Bronchial epithelial cell (primary cell): ENCODE data around the gene ZNF521. TPM values are rescaled to one million over a fixed set of nuclear protein-coding genes. Genes with fewer than 3 reads are reported as not detected.

Experiments used
- DNase-seq: peaks from one replicate; pipeline ENCODE4 v3.0.0-alpha.2; 2010; ENCODE audit warnings: low read depth
- FAIRE-seq: peaks from 2 replicates; lab custom pipeline; 2011; peaks lifted over from hg19 to GRCh38; lab: Jason Lieb, UNC
- H3K27me3 ChIP-seq: 2 replicates; pipeline ENCODE4 v1.5.1; 2011; ENCODE audit warnings: low read length; ENCODE audit not compliant: control insufficient read depth, insufficient read depth
- H3K36me3 ChIP-seq: 2 replicates; pipeline ENCODE4 v1.5.1; 2011; ENCODE audit warnings: low read length; ENCODE audit not compliant: control insufficient read depth, insufficient read depth
- H3K4me3 ChIP-seq: 2 replicates; pipeline ENCODE4 v1.5.1; 2011; ENCODE audit warnings: mild to moderate bottlenecking, low read depth, low read length, control low read depth
- total RNA-seq: library from RNA; depleted of rRNA; stranded (reverse); fragments of >200 nt; gene quantifications from 2 replicates; pipeline ENCODE4 v1.2.1, GENCODE V29; 2014
- TF ChIP-seq, protein P1 (sequence below): IDR thresholded peaks from 2 replicates; pipeline ENCODE4 v1.5.1; 2011; ENCODE audit warnings: mild to moderate bottlenecking, moderate library complexity, low read length, control low read depth, inconsistent platforms; ENCODE audit not compliant: insufficient read depth, severe bottlenecking

ZNF521 gene
- total RNA-seq, 1 donor from 2014 or later, result 0.53 TPM

DNA sequence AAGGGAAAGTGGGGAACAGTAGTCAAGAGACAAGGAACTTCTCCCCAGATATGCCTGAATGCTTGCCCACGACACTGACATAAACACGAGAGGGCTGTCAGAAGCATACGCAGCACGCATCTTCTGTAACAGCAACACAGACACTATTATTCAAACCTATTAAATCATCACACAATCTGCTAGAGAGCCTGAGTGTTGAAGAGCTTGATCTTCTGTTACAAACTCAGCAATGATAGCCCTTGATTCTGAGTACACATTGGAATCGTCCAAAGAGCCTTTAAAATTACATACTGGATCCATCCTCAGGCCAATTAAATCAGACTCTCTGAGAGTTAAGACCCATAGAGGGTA, 111.6 kb downstream of the ZNF521 start:
- H3K27me3 ChIP-seq, result no peaks in the 10 kb centered on the region
- no peak overlapping the region for H3K4me3 ChIP-seq
- TF ChIP-seq, protein P1, sequence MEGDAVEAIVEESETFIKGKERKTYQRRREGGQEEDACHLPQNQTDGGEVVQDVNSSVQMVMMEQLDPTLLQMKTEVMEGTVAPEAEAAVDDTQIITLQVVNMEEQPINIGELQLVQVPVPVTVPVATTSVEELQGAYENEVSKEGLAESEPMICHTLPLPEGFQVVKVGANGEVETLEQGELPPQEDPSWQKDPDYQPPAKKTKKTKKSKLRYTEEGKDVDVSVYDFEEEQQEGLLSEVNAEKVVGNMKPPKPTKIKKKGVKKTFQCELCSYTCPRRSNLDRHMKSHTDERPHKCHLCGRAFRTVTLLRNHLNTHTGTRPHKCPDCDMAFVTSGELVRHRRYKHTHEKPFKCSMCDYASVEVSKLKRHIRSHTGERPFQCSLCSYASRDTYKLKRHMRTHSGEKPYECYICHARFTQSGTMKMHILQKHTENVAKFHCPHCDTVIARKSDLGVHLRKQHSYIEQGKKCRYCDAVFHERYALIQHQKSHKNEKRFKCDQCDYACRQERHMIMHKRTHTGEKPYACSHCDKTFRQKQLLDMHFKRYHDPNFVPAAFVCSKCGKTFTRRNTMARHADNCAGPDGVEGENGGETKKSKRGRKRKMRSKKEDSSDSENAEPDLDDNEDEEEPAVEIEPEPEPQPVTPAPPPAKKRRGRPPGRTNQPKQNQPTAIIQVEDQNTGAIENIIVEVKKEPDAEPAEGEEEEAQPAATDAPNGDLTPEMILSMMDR, result no peak
- H3K36me3 ChIP-seq, result no peaks in the 10 kb centered on the region
- no peak for DNase-seq
- no peak for FAIRE-seq

DNA sequence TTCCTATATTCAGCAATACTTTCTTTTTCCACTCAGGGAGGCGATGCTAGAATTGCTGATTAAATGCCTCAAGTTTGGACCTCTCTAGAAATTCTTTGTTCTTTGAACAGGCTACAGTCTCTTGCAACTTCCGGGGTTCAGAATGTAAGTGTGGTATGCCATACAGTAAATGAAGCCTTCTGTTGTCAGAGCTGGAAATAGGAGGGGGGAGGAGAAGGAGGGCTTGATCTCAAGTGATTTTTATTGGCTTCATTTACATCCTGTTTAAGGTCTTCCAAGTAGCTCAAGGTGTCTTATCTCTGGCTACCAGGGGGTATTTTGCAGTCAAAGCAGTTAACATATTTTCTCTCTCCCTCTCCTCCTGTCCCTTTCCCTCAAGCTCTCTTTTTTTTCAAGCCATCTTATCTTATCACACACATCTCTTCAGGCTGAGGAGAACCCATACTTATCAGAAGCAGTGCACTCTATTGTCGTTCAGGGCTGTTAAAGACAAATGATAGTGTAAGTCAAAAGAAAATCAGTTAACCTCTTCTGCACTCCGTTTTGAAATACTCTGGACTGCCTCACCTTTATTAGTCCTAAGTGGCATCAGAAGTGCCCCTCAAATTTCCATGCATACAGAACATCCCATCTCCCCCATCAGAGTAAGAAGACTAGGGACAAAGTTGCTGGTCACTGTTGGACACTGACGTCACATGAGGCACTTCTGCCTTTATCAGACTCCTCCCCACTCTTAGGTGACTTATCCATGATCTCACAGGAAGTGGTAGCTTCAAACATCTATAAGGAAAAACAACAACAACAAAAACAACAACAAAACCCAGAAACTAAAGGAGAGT, 112.2 kb downstream of the ZNF521 start:
- no peaks in the 10 kb centered on the region for H3K36me3 ChIP-seq
- no peak for FAIRE-seq
- no peaks in the 10 kb centered on the region for H3K27me3 ChIP-seq
- DNase-seq, result no peak
- no peak overlapping the region for H3K4me3 ChIP-seq
- TF ChIP-seq, protein P1, result no peak

DNA sequence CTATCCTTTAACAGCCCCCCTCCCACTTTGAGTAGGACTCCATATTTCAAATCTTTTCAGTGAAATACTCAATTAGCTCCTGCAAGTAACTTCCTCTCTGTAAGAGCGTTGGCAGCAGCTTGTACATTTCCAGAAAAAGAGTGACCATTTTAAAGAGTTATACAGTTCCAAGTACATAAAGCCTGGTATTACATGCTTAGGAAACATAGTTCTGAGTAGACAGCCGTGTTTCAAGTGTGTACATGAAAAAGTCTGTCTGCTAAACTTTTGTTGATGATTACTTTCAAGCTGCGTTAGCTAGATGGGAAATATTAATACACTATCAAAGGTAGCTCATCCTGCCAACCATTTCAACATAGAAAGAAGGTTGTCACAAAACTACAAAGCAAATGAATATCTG, 112.8 kb downstream of the ZNF521 start:
- no peaks in the 10 kb centered on the region for H3K27me3 ChIP-seq
- no peak for DNase-seq
- TF ChIP-seq, protein P1, result no peak
- no peaks in the 10 kb centered on the region for H3K36me3 ChIP-seq
- no peak overlapping the region for H3K4me3 ChIP-seq
- FAIRE-seq, result no peak

DNA sequence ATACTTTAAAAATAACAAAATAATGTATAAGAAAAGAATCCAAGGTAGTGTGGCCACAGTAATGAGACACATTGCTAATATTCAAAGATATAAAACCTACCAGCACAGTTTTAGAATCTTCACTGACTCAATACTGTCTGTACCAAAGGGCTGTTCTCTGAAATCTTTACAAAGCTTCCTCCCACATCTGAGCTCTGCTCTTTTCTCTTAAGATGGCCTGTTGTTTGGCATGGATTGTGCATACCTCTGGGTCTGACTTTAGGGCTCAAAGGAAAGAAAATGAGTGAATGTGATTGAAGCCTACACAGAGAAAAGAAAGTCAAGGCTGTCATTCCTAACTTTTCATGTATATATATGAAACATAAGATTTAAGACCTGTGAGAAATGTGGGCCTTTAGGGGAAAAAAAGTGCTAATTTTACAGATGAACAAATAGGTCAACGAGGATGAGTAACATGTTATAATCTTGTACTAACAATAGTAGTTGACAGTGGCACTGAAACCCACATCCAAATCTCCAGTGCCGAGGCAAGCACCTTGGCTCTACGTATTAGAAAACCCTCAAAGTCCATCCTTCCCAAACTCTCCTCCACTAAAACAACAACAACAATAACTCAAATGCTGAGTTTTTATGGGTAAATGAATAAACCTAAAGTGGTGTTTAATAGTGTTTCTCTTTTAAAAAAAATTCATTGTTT, 114.2 kb downstream of the ZNF521 start:
- DNase-seq (no peak), FAIRE-seq (no peak)
- TF ChIP-seq, protein P1, result no peak
- Histone ChIP-seq H3K4me3 (no peak overlapping the region), H3K36me3 (no peaks in the 10 kb centered on the region), H3K27me3 (no peaks in the 10 kb centered on the region)

DNA sequence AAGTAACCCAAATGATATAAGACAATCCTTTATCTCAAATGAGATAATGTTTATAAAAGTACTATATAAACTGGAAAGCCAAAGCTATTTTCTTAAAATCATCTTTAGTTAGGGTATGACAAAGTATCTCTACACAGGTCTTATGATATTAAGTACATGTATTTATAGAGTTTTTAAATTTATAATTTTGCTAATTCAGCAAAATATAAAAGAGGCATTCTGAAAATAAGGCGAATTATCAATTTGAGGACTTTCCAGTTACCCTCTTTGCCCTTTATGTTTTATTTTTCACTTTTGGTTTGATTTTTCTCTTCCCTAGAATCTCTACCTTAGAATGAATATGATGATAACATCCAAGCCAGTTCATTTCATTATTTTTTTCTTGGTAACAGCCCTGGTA, 115.2 kb downstream of the ZNF521 start:
- FAIRE-seq, result no peak
- Histone ChIP-seq H3K4me3 (no peak overlapping the region), H3K27me3 (no peaks in the 10 kb centered on the region), H3K36me3 (no peaks in the 10 kb centered on the region)
- no peak for DNase-seq
- TF ChIP-seq, protein P1, result no peak
